Activated naive CD4-positive, alpha-beta T cell treated with anti-CD3 and anti-CD28 coated beads for 36 hours (primary cell): ENCODE results near the gene NEAT1. TPM values are rescaled to one million over a fixed set of nuclear protein-coding genes. Genes with fewer than 3 reads are reported as not detected.
"Not testable (repeated sequence)": the region's sequence is repeated elsewhere in the genome, so short reads cannot be mapped to it uniquely, and the experiment has no call there.

ENCODE experiments used
- CTCF ChIA-PET: fragments of 350-600 bp; sonication (Branson Sonifier 250); formaldehyde crosslinking; loops from one replicate; lab custom pipeline; 2021; ENCODE audit warnings: antibody characterized with exemption; lab: Charles Lee
- DNase-seq: peaks from one replicate; pipeline ENCODE4 v3.0.0-alpha.2; 2020
- H3K27ac Mint-ChIP-seq: one replicate; pipeline ENCODE4 v1.8.0; 2021; ENCODE audit warnings: mild to moderate bottlenecking, mixed read lengths
- H3K27me3 Mint-ChIP-seq: one replicate; pipeline ENCODE4 v1.8.0; 2021; ENCODE audit warnings: low read depth, mixed read lengths
- H3K36me3 Mint-ChIP-seq: one replicate; pipeline ENCODE4 v1.8.0; 2021; ENCODE audit warnings: low read depth, mixed read lengths
- H3K4me1 Mint-ChIP-seq: one replicate; pipeline ENCODE4 v1.8.0; 2021; ENCODE audit warnings: low read depth, mixed read lengths
- H3K4me3 Mint-ChIP-seq: one replicate; pipeline ENCODE4 v1.8.0; 2021; ENCODE audit warnings: mild to moderate bottlenecking, moderate library complexity, mixed read lengths
- H3K9me3 Mint-ChIP-seq: one replicate; pipeline ENCODE4 v1.8.0; 2021; ENCODE audit warnings: mixed read lengths
- intact Hi-C: fragments of 100-400 bp; cut with micrococcal nuclease; formaldehyde crosslinking; loops from one replicate; pipeline ENCODE4 v1.15.1; 2023
- total RNA-seq, 2 experiments: library from RNA; stranded (reverse); gene quantifications; one replicate each; pipeline ENCODE4 v1.2.3, GENCODE V29; 2021

The NEAT1 gene
- total RNA-seq, 2 experiments from 2014 or later = 693 to 750 TPM

GRCh38 chr11:65444314-65445051 is 21.9 kb downstream of the NEAT1 start:
- CTCF ChIA-PET = no interaction called here
- peak overlapping the region; percentile 86 for H3K27ac Mint-ChIP-seq
- H3K9me3 Mint-ChIP-seq = peaks cover 2% of the 10 kb centered on the region
- H3K4me3 Mint-ChIP-seq = peak overlapping the region; percentile 30
- peaks cover 36% of the 10 kb centered on the region for H3K36me3 Mint-ChIP-seq
- H3K27me3 Mint-ChIP-seq = no peaks in the 10 kb centered on the region
- peak; percentile 32 for DNase-seq
- H3K4me1 Mint-ChIP-seq = peaks cover 45% of the 10 kb centered on the region
- intact Hi-C loops = no loop called here

- peaks cover 39% of the 10 kb centered on the region for H3K4me1 Mint-ChIP-seq
- peak; percentile 32 for DNase-seq
- peaks cover 3% of the 10 kb centered on the region for H3K9me3 Mint-ChIP-seq
- intact Hi-C loops = no loop called here
- H3K27me3 Mint-ChIP-seq = no peaks in the 10 kb centered on the region
- peak overlapping the region; percentile 86 for H3K27ac Mint-ChIP-seq
- peaks cover 33% of the 10 kb centered on the region for H3K36me3 Mint-ChIP-seq
- CTCF ChIA-PET = no interaction called here
- peak overlapping the region; percentile 17 for H3K4me3 Mint-ChIP-seq
Observed at GRCh38 chr11:65445101-65445603, 22.6 kb downstream of the NEAT1 start.

- peak overlapping the region; percentile 6 for H3K4me3 Mint-ChIP-seq
Observed at GRCh38 chr11:65445604-65446445, 23.2 kb downstream of the NEAT1 start.

DNA sequence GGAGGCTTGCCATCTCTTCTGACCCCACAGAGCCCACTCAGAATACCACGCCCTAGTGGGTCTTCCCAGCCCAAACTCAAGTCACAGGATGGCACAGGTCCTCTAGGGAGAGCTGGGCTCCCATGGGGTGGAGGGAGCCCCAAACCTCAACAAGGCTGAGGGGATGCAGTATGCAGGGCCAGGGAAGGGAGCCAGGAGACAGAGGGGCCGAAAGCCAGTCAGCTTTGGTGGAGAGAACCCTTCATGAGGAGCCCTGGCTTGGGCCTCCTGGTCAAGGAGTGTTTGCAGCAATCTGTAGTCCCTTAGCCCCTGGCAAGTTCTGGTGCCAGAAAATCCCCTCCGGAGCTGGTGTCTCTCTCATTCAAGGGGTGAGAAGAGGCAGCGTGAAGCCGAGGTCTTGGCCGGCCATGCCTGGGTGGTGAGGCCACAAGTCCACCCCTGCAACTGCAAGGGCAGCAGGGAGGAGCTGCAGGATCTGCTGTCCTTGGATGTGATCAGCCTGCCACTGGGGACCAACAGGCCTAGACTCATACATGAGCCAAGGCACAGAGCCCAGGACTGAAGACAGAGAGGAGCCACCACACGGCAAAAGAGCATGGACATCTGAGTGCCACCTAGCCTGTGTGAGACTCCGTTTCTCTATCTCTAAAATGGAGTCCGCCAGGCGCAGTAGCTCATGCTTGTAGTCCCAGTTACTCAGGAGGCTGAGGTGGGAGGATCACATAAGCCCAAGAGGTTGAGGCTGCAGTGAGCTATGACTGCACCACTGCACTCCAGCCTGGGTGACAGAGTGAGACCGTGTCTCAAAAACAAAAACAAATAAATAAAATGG is 24.1 kb downstream of the NEAT1 start:
- peaks cover 25% of the 10 kb centered on the region for H3K4me1 Mint-ChIP-seq
- H3K27ac Mint-ChIP-seq = peak overlapping the region; percentile 76
- peaks cover 23% of the 10 kb centered on the region for H3K36me3 Mint-ChIP-seq
- H3K27me3 Mint-ChIP-seq = no peaks in the 10 kb centered on the region
- intact Hi-C loops = no loop called here
- DNase-seq = peak; percentile 30
- H3K9me3 Mint-ChIP-seq = peaks cover 3% of the 10 kb centered on the region
- CTCF ChIA-PET = interaction anchor here (2.0 kb wide), 1 partner anchor 23 kb away, joined by 10 read pairs; no protein-coding TSS in a partner anchor
- H3K4me3 Mint-ChIP-seq = peak overlapping the region; percentile 6

More at GRCh38 chr11:65445604-65446445, 23.2 kb downstream of the NEAT1 start:
- DNase-seq = peak; percentile 35
- intact Hi-C loops = no loop called here
- Mint-ChIP-seq H3K27ac (peak overlapping the region; percentile 86), H3K9me3 (peaks cover 3% of the 10 kb centered on the region), H3K4me1 (peaks cover 32% of the 10 kb centered on the region), H3K36me3 (peaks cover 29% of the 10 kb centered on the region), H3K27me3 (no peaks in the 10 kb centered on the region)
- CTCF ChIA-PET = no interaction called here

GRCh38 chr11:65448074-65448417 is 25.4 kb downstream of the NEAT1 start:
- Mint-ChIP-seq H3K4me3 (no peak overlapping the region), H3K9me3 (peaks cover 3% of the 10 kb centered on the region), H3K4me1 (peaks cover 18% of the 10 kb centered on the region), H3K36me3 (peaks cover 17% of the 10 kb centered on the region), H3K27me3 (no peaks in the 10 kb centered on the region), H3K27ac (no peak overlapping the region)
- no peak for DNase-seq
- CTCF ChIA-PET = interaction anchor here (2.0 kb wide), 1 partner anchor 21 kb away, joined by 10 read pairs; no protein-coding TSS in a partner anchor
- intact Hi-C loops = no loop called here

DNA sequence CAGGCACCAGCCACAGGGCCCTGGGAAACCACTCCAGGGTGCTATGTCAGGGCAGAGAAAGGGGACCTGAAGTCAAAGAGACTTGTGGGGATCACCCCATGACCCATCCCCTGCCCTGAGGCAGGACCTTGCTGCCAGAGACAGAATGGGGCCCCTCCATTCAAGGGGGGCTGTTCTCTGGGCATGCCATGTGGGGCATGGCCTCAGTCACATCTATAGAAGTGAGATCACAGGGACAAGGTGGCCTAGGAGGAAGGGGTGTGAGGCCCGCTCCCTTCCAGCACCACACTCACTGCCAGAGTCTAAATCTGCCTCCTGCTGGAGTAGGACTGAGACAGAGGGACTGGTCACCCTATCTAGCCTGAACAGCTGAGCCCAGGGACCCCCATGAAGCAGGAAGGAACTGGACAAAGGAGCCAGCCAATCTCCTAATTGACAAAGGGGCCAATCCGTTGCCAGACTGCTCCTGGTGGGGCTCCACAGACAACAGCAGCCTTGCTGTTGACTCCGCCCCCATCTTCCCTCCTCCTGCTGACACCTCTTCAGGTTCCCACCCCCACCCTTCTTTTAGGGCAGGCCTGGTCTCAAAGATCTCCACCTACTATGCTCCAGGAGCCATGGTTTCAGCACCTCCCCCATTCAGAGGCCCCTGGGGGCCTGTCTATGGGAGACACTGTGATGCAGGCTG is 26.0 kb downstream of the NEAT1 start:
- CTCF ChIA-PET = interaction anchor here (0.6 to 2.0 kb wide), 3 partner anchors 18 to 23 kb away, joined by 3 to 10 read pairs (median 4); no protein-coding TSS in a partner anchor
- Mint-ChIP-seq H3K27me3 (no peaks in the 10 kb centered on the region), H3K4me3 (no peak overlapping the region), H3K36me3 (peaks cover 12% of the 10 kb centered on the region), H3K9me3 (peaks cover 3% of the 10 kb centered on the region), H3K4me1 (peaks cover 19% of the 10 kb centered on the region), H3K27ac (peak overlapping the region; percentile 30)
- intact Hi-C loops = no loop called here
- no peak for DNase-seq

GRCh38 chr11:65451301-65451700 is 28.7 kb downstream of the NEAT1 start:
- H3K36me3 Mint-ChIP-seq, DNase-seq: not testable (repeated sequence)
- H3K4me1 Mint-ChIP-seq = peaks cover 28% of the 10 kb centered on the region

DNA sequence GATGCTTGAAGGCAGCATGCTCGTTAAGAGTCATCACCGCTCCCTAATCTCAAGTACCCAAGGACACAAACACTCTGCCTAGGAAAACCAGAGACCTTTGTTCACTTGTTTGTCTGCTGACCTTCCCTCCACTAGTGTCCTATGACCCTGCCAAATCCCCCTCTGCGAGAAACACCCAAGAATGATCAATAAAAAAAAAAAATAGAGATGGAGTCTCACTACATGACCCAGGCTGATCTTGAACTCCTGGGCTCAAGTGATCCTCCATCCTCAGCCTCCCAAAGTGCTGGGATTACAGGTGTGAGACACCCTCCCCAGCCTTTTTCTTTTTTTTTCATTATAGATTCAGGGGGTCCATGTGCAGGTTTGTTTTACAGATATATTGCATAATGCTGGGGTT is 29.7 kb downstream of the NEAT1 start:
- DNase-seq, H3K36me3 Mint-ChIP-seq, H3K27ac Mint-ChIP-seq, CTCF ChIA-PET, H3K9me3 Mint-ChIP-seq, intact Hi-C loops, H3K4me3 Mint-ChIP-seq, H3K27me3 Mint-ChIP-seq: not testable (repeated sequence)
- peaks cover 33% of the 10 kb centered on the region for H3K4me1 Mint-ChIP-seq

More at GRCh38 chr11:65451301-65451700, 28.7 kb downstream of the NEAT1 start:
- CTCF ChIA-PET, H3K27ac Mint-ChIP-seq, intact Hi-C loops, H3K9me3 Mint-ChIP-seq, H3K27me3 Mint-ChIP-seq, H3K4me3 Mint-ChIP-seq: not testable (repeated sequence)

GRCh38 chr11:65452806-65453490 is 30.4 kb downstream of the NEAT1 start:
- Mint-ChIP-seq H3K36me3 (peaks cover 1% of the 10 kb centered on the region), H3K4me1 (peaks cover 35% of the 10 kb centered on the region), H3K9me3 (peaks cover 3% of the 10 kb centered on the region), H3K27me3 (no peaks in the 10 kb centered on the region), H3K27ac (peak overlapping the region; percentile 59), H3K4me3 (peak overlapping the region; percentile 27)
- CTCF ChIA-PET = no interaction called here
- intact Hi-C loops = no loop called here
- DNase-seq = no peak

DNA sequence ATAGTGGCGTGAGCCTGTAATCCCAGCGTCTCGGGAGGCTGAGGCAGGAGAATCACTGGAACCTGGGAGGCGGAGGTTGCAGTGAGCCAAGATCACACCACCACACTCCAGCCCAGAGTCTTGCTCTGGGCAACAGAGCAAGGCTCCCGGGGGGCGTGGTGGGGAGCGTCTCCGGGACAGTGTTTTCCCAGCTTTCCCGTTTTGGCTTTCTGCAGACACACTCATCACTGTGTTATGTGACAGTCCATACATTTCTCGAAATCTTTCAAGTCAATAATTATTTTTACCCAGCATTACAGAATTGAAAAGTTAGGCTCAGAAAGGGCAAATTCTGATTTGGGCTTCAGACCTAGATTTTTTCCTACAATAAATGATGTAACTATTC is 31.7 kb downstream of the NEAT1 start:
- Mint-ChIP-seq H3K27me3 (no peaks in the 10 kb centered on the region), H3K4me1 (peaks cover 34% of the 10 kb centered on the region), H3K4me3 (peak overlapping the region; percentile 90), H3K27ac (peak overlapping the region; percentile 82), H3K36me3 (peaks cover 1% of the 10 kb centered on the region), H3K9me3 (peaks cover 3% of the 10 kb centered on the region)
- intact Hi-C loops = loop anchor here (2.0 kb wide), 2 partner anchors 14 to 16 kb away; no protein-coding TSS in a partner anchor
- CTCF ChIA-PET = interaction anchor here (1.3 kb wide), 1 partner anchor 37 kb away, joined by 3 read pairs; no protein-coding TSS in a partner anchor
- DNase-seq = no peak
